ENCODE data around the gene PAK5. TPM values are rescaled to one million over a fixed set of nuclear protein-coding genes. Genes with fewer than 3 reads are reported as not detected.

The PAK5 gene
- total RNA-seq, 1 donor from 2014 or later: 1.6 TPM

GRCh38 chr20:9742821-9743220 lies 96.1 kb downstream of the PAK5 start:
- Mint-ChIP-seq H3K27ac (no peak overlapping the region), H3K4me3 (no peak overlapping the region), H3K4me1 (peaks cover 9% of the 10 kb centered on the region), H3K27me3 (ENCODE audit: insufficient read depth, low read depth) (no peaks in the 10 kb centered on the region), H3K36me3 (no peaks in the 10 kb centered on the region), H3K9me3 (peaks cover 2% of the 10 kb centered on the region)
- H3K4me2 ChIP-seq: no peak overlapping the region
- H3K27me3 ChIP-seq: no peaks in the 10 kb centered on the region
- no peaks in the 10 kb centered on the region for H4K20me1 ChIP-seq (ENCODE audit: low read depth)
- H3K9me3 ChIP-seq (ENCODE audit: low read depth): no peaks in the 10 kb centered on the region
- H3K27ac ChIP-seq: no peak overlapping the region
- H3K9ac ChIP-seq: no peak overlapping the region
- H3F3A ChIP-seq (ENCODE audit: low read depth): no peaks in the 10 kb centered on the region
- no peak overlapping the region for H3K4me3 ChIP-seq
- no peaks in the 10 kb centered on the region for H3K4me1 ChIP-seq
- no peaks in the 10 kb centered on the region for H3K36me3 ChIP-seq
- TF ChIP-seq CTCF (IDR thresholded peaks at IDR 0.05) (no peak), EZH2 (IDR thresholded peaks at IDR 0.05) (no peak), EZH2phosphoT487 (IDR thresholded peaks at IDR 0.05) (no peak)
- DNase-seq (ENCODE audit: low spot score): no peak
- no peak overlapping the region for H2AFZ ChIP-seq (replicated peaks)
- H3K79me2 ChIP-seq (ENCODE audit: low read depth): no peaks in the 10 kb centered on the region

GRCh38 chr20:9741996-9742395 lies 96.9 kb downstream of the PAK5 start:
- peaks cover 2% of the 10 kb centered on the region for H3K9me3 Mint-ChIP-seq
- no peak overlapping the region for H3K27ac Mint-ChIP-seq
- H3K4me3 Mint-ChIP-seq: no peak overlapping the region

DNA sequence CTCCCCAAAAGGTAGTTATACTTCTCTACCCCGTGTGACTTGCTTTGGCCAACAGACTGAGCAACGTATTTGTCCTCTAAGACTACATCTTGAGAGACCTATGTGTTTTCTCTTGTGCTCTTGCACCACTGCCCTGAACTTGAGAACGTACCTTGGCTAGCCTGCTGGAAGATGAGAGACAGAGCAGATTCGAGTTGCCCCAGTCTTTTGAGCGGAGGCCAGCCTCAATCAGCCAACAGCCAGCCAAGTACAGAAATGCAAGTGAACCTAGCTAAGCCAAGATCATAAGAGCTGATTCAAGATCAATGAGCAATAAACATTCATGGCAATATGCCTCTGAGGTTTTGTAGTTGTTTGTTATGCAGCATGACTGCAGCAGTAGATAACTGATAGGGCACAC lies 98.4 kb downstream of the PAK5 start:
- Histone ChIP-seq H4K20me1 (ENCODE audit: low read depth) (no peaks in the 10 kb centered on the region), H3F3A (ENCODE audit: low read depth) (no peaks in the 10 kb centered on the region), H3K27me3 (no peaks in the 10 kb centered on the region), H3K9me3 (ENCODE audit: low read depth) (no peaks in the 10 kb centered on the region), H3K4me2 (no peak overlapping the region), H3K9ac (no peak overlapping the region), H3K36me3 (no peaks in the 10 kb centered on the region), H3K79me2 (ENCODE audit: low read depth) (no peaks in the 10 kb centered on the region), H3K4me3 (no peak overlapping the region), H3K27ac (no peak overlapping the region), H2AFZ (replicated peaks) (no peak overlapping the region), H3K4me1 (no peaks in the 10 kb centered on the region)
- Mint-ChIP-seq H3K4me1 (peaks cover 9% of the 10 kb centered on the region), H3K36me3 (no peaks in the 10 kb centered on the region), H3K9me3 (peaks cover 2% of the 10 kb centered on the region), H3K27me3 (ENCODE audit: insufficient read depth, low read depth) (no peaks in the 10 kb centered on the region), H3K4me3 (no peak overlapping the region), H3K27ac (no peak overlapping the region)
- no peak for TF ChIP-seq EZH2phosphoT487 (IDR thresholded peaks at IDR 0.05)
- no peak for TF ChIP-seq EZH2 (IDR thresholded peaks at IDR 0.05)
- TF ChIP-seq CTCF (IDR thresholded peaks at IDR 0.05): no peak
- no peak for DNase-seq (ENCODE audit: low spot score)

More at GRCh38 chr20:9741996-9742395, 96.9 kb downstream of the PAK5 start:
- no peaks in the 10 kb centered on the region for H3K27me3 Mint-ChIP-seq (ENCODE audit: insufficient read depth, low read depth)
- DNase-seq (ENCODE audit: low spot score): no peak
- Histone ChIP-seq H3K36me3 (no peaks in the 10 kb centered on the region), H3K27ac (no peak overlapping the region), H3K9me3 (ENCODE audit: low read depth) (no peaks in the 10 kb centered on the region), H3K9ac (no peak overlapping the region), H3K4me3 (no peak overlapping the region), H2AFZ (replicated peaks) (no peak overlapping the region), H3F3A (ENCODE audit: low read depth) (no peaks in the 10 kb centered on the region), H3K79me2 (ENCODE audit: low read depth) (no peaks in the 10 kb centered on the region), H3K27me3 (no peaks in the 10 kb centered on the region), H3K4me2 (no peak overlapping the region), H3K4me1 (no peaks in the 10 kb centered on the region), H4K20me1 (ENCODE audit: low read depth) (no peaks in the 10 kb centered on the region)
- no peaks in the 10 kb centered on the region for H3K36me3 Mint-ChIP-seq
- H3K4me1 Mint-ChIP-seq: peaks cover 9% of the 10 kb centered on the region
- TF ChIP-seq EZH2 (IDR thresholded peaks at IDR 0.05): no peak
- no peak for TF ChIP-seq EZH2phosphoT487 (IDR thresholded peaks at IDR 0.05)
- no peak for TF ChIP-seq CTCF (IDR thresholded peaks at IDR 0.05)
